HG03378 (cell line): Measurements from ENCODE around the gene PIM2.

Source experiments
- ATAC-seq: cut with Tn5 transposase; IDR thresholded peaks from one replicate; pipeline ENCODE4 v1.9.1; 2021; ENCODE audit warnings: mild to moderate bottlenecking, moderate library complexity; ENCODE audit not compliant: unreplicated experiment

PIM2 gene

DNA sequence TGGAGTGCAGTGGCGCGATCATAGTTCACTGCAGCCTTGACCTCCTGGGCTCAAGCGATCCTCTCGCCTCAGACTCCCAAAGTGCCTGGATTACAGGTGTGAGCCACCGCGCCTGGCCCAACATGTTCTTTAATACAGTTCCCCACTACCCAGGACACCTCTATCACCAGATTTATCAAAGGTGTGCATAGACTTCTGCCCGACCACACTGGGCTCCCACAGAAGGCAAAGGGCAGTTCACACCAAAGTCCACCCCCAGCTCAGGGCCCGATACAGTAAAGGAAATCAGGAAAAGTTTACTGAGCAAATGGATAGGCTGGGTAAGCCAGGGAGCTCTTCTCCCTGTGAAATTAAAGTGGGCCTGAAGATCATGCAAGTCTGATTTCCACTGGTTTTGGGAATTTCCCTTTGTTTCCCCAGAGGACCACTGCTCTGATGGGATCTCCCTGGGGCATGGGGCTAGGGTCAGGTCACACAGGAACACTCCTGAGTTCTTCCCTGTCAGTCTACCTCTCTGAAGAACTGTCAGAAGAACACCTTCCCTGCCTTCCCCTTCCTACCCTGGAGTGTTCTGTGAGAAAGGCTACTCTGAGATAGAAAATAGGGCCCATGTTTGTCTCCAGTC lies 17.7 kb upstream of the PIM2 start:
- ATAC-seq = peak; percentile 4

DNA sequence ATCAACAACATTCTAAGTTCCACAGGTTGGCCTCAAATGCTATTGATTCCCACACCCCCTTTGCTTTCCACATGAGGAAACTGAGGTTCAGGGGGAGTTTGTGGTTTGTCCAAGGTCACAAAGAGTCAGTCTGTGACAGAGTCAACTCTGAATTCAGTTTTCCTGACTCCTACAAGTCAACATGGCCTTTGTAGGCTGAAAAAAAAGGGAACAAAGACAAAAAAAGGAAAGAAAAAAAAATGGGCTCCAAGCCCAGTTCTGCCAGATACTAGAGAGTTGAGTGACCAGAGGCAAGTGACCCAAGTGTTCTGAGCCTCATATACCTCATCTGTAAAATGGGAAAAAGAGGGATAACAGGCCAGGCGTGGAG lies 16.5 kb upstream of the PIM2 start:
- no peak for ATAC-seq

DNA sequence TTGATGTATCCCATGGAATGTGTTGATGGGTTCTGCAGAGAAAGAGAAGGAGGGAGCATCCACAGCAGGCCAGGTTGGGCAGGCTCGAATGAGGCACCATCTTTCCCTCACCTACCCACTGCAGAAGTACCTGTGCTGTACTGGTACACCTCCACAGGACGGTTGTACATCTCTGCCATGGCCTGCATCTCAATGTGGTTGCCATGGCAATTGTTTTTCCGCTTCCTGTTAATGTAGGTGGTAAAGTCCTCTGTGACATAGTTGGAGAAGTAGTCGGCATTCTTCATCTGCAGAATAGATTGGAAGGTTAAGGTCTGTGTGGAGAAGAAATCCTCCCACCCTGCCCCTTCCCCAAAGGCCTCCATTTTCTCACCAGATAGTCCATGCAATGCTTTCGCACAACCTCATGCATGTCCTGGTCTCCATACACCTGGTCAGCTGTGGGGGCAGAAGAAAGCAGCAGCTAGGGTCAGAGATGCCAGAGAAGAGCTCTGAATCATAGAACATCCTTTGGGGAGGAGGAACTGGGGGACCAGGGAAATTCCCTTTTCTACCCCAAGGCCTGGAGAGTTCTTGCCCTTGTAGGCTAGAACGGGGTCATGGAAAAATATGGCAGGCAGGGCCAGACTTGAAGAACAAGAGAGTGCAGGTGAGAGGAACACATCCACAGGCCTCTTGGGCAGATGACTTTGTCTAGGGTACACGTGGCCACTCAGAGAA lies 15.9 kb upstream of the PIM2 start:
- no peak for ATAC-seq

DNA sequence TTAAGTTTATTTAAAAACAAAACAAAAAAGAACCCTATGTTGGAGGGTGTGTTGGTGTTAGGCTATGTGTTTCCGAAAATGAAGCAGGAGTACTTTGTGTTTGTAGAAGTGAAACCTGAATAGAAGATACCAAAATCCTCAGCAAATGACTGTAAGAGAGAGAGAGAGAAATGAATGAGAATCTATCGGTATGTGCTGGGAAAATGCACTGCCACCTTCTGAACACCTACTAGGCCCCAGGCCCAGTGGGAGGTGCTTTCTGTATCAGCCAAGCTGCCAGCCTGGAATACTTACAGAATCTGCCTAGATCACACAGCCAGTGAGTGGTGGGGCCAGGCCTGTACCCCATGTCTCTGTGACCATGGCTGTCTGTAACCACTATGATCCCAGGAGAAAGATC lies 14.9 kb upstream of the PIM2 start:
- no peak for ATAC-seq

DNA sequence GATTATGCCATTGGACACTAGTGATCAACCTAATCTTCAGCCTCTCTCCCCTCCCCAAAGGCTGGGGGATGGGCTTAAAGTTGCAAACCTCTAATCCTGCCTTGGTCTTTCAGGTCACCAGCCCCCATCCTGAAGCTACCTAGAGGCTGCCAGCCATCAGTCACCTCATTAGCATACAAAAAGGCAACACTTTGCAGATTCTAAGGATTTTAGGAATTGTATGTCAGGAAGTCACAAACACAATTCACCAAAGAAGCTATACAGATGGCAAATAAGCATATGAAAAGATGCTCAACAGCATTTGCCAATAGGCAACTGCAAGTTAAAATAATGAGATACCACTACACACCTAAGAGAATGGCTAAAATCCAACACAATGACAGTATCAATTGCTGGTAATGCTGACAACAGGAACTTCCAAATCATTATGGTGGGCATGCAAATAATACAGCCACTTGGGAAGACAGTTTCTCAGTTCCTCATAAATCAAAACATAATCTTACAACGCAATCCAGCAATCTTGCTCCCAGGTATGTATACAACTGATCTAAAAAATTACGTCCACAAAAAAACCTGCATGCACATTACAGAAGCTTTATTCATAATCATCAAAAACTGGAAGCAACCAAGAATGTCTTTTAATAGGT lies 9.0 kb upstream of the PIM2 start:
- no peak for ATAC-seq

DNA sequence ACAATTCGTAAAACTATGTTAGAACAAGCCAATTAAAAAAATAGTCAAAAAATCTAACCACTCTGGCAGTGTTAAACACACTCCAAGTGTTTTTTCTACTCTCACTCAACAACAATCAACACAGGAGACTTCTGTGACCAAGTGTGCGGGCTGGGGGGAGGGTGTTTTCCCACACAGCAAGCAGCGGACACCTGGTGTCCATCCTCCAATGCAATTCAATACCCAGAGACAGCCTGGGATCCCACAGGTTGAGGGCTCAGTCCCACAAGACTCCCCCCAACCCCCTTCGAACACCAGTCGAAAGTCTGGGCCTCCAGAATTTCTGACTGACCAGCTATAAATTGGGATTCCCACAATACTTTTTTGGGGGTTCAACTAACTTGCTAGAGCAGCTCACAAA lies 8.3 kb upstream of the PIM2 start:
- ATAC-seq = no peak

DNA sequence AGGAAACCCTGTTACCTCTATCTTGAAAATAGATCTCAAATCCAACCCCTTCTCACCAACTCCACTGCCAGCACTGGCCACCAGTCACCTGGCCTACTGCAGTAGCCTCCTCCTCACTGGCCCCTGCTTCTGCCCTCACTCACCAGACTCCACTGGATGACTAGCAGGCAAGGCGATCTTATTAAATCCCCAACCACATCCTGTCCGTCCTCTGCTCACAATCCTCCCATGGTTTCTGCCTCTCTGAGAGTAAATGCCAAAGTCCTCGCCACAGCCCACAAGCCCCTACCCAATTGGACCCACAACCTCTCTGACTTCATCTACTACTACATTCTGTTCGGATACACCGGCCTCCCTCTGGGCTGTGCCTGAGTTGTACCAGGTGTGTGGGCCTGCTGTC lies 5.4 kb upstream of the PIM2 start:
- no peak for ATAC-seq

DNA sequence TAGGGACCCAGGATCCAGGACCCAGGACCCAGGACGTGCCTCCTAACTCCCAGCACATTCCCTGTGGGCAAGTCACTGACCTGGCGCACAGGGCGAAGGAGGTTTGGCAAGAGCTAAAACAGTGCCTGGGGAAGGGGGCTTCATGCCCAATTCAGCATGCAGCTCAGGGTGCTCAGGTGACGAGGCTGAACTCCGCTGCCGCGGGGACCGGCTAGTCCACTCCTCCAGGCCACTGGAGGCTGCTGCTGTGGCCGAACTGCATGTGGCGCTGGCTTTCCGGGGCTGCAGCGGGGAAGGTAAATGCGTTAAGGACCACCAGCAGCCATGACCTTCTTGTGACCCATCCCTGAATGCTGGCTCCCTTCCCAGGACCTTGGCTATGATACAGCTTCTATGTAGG lies 4.9 kb upstream of the PIM2 start:
- ATAC-seq = no peak

DNA sequence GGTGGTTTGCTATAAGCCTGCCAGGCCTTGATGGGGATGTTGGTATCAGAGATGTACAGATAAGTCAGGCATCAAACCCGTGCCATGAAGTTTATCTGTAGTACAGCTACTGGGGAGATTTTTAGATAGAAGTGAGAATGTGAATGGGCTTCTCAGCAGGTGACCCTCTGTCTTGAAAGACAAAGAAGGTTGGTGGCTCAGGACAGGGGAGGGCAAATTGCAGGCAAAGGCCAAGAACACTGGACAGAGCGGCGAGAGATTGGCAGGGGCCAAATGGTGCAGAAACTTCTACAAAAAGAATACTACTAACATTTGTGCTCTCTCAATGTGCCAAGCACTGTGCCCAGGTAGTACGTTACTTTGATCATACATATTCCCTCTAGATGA lies 1.9 kb upstream of the PIM2 start:
- ATAC-seq = no peak

DNA sequence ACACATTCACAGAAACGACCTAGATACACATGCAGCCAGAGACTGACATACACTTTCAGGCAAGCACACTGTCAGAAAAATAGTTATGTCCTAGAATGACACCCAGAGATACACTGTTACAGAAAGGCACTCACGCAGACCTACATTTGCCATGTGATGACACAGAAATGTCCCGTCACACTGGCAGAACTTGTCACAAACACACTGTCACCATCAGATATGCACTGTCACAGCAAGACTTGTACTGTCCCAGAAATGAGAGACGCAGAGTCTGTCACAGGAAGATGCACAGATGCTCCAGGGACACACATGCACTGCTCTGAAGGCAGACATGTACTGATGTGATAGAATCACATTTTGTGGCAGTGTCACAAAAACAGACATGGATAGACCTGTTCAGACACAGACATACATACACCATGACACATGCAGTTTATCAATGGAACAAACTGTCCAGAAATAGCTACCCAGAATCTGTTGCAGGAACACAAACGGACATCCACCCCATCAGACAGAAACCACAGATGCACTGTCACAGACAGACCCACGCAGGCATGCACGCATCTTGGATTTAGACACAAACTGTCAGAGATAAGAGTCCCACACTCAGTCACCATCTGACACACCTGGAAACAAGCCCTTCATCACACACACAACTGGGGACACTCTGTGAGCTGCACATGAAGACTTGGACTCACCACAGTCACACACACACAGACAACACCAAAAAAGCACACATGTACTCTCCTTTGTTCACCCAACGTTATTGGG lies 1.3 kb upstream of the PIM2 start:
- no peak for ATAC-seq

DNA sequence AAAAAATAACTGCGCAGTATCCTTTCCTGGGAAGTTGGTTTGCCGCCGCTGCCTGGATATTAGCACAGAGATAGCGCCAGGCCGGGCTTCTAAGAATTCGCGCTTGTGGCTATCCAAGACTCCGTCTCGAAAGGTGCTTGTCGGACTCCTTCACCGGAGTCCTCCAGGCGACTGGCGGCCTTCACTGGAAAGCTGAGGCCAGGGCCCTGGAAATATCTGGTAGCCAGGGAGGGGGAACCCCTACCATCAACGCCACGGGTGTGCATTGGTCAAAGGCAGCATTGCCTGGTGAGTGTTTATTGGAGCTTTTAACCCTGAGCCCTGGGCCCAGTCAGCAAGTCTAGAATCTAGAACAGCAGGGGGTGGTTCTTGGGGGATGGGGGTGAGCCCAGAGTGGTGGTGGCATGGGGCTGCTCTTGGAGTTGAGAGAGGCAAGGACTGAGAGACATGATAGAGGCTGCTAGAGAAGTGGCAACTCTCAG lies 577 bp upstream of the PIM2 start:
- peak; percentile 15 for ATAC-seq

DNA sequence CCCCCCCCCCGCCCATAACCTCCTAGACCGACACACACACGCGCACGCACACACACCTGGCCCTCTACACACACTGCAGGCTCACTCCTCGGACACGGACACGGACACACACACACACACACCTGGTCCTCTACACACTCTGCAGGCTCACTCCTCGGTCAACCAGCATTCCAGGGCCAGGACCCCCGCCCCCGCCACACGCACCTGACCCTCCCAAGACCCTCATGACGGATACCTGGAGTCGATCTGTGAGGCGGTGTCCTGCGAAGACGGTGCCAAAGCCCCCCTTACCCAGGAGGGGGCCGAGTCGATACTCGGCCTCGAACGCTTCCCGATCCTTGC lies 552 bp downstream of the PIM2 start:
- no peak for ATAC-seq

DNA sequence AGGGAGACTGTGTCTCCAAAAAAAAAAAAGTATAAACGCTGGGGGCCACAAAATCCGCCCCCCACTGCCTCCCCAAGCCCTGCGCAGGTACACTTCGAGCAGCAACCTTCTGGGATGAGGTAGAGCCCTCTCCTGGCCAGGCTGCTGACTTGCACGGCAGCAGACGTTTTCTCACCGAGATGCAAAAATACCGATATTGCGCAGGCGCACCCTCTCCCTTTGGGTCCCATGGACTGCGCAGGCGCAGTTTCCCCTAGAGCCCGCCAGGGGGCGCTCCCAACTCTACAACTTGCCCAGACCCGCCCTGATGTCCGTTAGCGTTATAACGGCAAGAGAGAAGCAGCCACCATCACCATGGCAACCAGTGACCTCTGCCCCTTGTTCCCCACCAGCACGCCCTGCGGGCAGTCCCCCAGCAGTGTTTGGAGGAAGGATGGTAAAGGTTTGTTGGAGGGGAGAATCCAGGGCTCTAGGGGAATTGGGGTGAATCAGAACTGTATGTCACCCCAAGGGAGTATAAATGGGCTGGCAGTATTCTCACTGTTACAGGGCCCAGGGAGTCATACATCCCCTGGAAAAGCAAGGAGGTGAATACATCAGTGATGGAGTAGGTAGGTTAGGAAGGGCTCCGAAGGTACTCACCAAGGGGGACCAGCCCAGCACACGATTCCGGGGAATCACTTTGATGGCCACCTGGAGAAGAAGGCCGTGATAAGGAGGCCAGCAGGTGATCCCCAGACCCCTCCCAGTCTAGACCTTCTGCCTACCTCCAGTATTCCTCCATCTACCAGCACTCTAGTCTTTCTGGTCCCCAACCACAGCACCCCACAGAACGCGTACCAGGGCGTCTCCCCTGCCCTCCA lies 1.5 kb downstream of the PIM2 start:
- peak; percentile 44 for ATAC-seq

DNA sequence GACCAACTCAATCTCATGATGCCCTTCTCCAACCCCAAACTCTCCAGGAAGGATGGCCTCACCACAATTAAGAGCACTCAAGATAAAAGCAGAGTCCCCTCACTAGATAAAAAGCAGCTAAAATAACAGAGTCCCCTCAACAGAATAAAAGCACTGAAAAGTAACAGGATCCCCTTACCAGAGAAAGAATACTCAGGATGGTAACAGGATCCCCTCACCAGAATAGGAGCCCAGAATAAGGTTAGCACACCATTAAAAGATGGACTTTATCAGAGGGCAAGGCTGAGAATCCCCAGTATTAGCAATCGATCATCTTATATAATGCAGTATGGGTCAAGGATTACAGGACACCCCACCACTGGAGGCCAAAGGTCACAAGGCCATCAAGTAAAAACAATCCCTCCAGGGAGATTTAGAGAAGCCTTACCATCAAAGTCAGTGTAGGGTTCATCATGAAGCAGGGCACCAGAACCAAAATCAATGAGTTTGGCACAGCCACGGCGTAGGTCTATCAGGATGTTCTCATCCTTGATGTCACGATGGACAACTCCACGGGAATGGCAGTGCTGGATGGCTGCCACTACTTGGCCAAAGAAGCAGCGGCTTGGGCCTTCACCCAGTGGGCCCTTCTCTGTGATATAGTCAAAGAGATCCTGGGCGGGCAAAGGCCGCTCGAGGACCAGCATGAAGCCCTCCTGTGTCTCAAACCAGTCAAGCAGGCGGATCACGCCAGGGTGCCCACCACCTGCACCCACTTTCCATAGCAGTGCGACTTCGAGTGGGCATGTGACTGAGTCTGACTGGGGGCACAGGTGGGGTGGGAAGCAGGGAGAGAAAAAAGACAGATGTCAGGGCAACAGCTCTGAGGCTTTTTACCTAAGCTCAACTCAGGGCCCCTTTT lies 4.0 kb downstream of the PIM2 start:
- no peak for ATAC-seq

DNA sequence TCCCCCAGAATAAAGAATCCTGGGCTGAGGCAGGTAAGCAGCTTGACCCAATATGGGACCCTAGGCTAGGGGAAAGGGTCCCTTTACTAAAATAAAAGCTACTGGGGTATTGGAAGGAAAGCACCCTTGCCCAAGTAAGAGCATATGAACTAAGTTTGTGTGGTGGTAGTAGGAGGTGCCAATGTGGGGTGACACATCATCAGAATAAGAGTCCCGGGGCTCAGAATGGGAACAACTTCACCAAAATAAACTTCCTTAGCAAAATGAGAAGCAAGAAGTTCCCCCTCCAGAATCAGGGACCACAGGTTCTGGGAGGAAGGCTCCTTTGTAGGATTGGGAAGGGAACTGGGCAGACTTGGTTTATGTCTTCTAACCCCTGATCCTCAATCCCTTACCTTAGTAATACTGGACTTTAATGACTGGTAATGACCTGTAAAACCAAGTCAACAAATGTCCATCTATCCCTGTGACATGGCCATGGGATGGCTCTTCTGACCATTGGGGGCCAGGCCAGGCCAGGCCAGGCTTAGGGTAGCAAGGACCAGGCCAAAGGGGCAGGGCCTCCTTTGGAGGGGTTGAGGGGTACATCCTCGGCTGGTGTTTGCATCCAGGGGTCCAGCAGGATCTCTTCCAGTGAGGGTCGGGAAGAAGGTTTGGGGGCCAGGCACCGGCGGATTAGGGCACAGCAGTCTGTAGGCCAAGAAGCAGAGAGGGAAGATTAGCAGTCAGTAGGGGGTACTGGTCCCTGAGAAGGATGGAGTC lies 5.0 kb downstream of the PIM2 start:
- no peak for ATAC-seq

DNA sequence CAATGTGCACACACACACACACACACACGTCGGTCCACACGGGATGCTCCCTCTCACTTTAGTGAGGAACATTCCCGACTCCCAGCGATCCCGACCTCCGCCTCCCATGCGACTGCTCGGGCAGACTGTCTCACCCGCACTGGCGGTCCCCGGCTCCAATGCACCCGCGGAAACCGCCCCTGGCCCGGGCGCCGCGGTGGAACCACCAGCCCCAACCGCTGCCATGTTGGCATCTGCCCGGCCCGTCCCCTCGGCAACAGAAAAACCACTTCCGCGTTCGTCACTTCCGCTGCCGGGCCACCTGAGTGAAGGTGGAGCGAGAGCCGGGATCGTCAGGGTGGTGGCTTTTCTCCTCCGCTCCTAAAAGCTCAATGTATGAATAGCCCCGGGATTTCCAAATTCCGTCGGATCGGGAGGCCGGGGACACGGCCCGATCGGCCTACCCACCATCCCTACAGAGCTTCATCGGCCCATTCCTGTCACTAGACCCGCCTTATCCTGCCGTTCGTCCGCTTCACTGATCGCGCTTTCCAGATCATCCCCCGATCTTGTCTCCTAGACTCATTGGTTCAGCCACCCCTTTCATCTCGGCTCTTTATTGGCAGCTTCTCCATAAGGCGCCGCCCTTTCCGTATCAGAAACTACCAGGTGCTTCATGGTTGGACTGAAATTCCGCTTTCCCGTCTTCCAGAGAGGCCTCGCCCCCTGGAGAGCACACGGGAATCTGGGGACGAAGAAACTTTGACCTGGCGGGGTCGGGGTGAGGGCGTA lies 7.2 kb downstream of the PIM2 start, which contains the start of gene SLC35A2:
Gene SLC35A2, minus strand, starts transcription at position 235 of the 771 bp plus-strand sequence. Its CDS starts 10 bp downstream, at position 225.
- peak; percentile 55 for ATAC-seq

DNA sequence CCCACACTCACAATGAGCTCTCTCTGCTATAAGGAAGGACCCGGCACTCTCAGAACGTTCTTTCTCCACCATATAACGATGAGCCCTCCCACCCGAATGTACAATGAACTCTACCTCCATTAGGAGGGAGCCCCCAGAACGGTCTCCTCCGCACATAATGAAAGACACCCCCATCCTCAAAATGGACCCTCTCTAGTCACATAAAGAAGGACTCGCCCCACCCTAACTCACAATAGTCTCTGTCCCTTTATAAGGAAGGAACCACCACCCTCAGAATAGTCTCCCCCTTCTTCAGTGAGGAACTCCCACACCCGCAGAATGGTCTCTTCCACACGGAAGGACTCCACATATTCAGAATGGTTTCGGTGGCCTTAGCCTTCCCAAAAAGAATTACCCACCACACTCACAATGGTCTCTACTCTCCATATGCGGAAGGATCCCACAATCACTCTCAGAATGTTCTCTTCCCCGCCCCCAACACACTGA lies 7.9 kb downstream of the PIM2 start:
- ATAC-seq = no peak

DNA sequence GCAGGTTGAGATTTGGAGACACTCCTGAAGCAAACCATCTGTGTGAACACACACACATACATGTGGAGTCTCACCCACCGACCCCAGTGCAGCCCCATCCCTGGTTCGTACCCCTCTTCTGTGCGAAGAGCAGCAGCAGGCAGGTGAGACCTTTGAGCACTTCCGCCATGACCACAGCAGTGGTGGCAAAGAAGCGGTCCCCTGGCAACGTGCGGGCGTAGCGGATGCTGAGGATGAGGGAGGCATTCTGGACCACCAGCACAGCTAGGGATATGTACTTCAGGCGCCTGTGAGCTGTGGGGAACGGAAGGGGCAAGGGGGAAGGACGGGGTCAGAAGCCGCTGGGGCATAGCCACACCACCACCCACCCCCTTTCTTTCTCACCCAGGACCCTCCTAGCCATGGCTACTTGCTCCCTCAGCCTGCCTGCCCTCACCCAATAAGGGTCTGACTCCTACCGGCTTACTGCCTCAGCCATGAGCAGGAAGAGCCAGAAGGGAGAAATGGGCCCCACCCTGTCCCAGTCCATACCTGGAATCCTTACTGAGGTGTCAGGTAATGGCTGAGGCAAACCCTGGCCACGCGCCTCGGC lies 9.0 kb downstream of the PIM2 start:
- no peak for ATAC-seq
